ENCODE data around the gene GRAMD1B. TPM values are rescaled to one million over a fixed set of nuclear protein-coding genes. Genes with fewer than 3 reads are reported as not detected.

Gene GRAMD1B
- total and polyA plus RNA-seq, 8 donors, result 1.1 to 4.8 (median 2.2) TPM

- Histone ChIP-seq H3K4me3 (no peak overlapping the region), H3K27me3 (no peaks in the 10 kb centered on the region), H3K27ac (no peak overlapping the region), H3K36me3 (no peaks in the 10 kb centered on the region), H3K4me1 (no peaks in the 10 kb centered on the region), H3K9me3 (no peaks in the 10 kb centered on the region)
- intact Hi-C loops (cut with DNase I), result no loop called here
- ATAC-seq (no peak), DNase-seq (no peak), FAIRE-seq (no peak)
- no peak for TF ChIP-seq CTCF (IDR thresholded peaks at IDR 0.05)
- WGBS, 2 donors, result 56 to 64% methylated on average over 1 of the region's 1 CpG
Measured at GRCh38 chr11:123665306-123665705, 235.2 kb downstream of the GRAMD1B start.

- ATAC-seq (no peak), FAIRE-seq (no peak), DNase-seq (no peak)
- no peak for TF ChIP-seq CTCF (IDR thresholded peaks at IDR 0.05)
- Histone ChIP-seq H3K4me1 (no peaks in the 10 kb centered on the region), H3K9me3 (no peaks in the 10 kb centered on the region), H3K27ac (no peak overlapping the region), H3K27me3 (no peaks in the 10 kb centered on the region), H3K36me3 (no peaks in the 10 kb centered on the region), H3K4me3 (no peak overlapping the region)
- 28 to 46% methylated on average over 1 of the region's 1 CpG for WGBS, 2 donors
- intact Hi-C loops (cut with DNase I), result no loop called here
Measured at GRCh38 chr11:123670081-123670480, 240.0 kb downstream of the GRAMD1B start.

GRCh38 chr11:123671534-123671933 is 241.5 kb downstream of the GRAMD1B start:
- no peaks in the 10 kb centered on the region for H3K27me3 ChIP-seq
- no peak for TF ChIP-seq CTCF (IDR thresholded peaks at IDR 0.05)
- H3K36me3 ChIP-seq, result no peaks in the 10 kb centered on the region
- no peaks in the 10 kb centered on the region for H3K9me3 ChIP-seq
- no peak overlapping the region for H3K27ac ChIP-seq
- ATAC-seq (no peak), FAIRE-seq (no peak), DNase-seq (no peak)
- no peak overlapping the region for H3K4me3 ChIP-seq
- no peaks in the 10 kb centered on the region for H3K4me1 ChIP-seq
- WGBS, 2 donors, result 66 to 70% methylated on average over 9 of the region's 9 CpGs
- intact Hi-C loops (cut with DNase I), result no loop called here

GRCh38 chr11:123672568-123672967 is 242.5 kb downstream of the GRAMD1B start:
- Histone ChIP-seq H3K9me3 (no peaks in the 10 kb centered on the region), H3K27me3 (no peaks in the 10 kb centered on the region), H3K27ac (no peak overlapping the region), H3K36me3 (no peaks in the 10 kb centered on the region), H3K4me1 (no peaks in the 10 kb centered on the region), H3K4me3 (no peak overlapping the region)
- DNase-seq (no peak), FAIRE-seq (no peak), ATAC-seq (no peak)
- intact Hi-C loops (cut with DNase I), result no loop called here
- no peak for TF ChIP-seq CTCF (IDR thresholded peaks at IDR 0.05)
- 76 to 91% methylated on average over 5 of the region's 5 CpGs for WGBS, 2 donors

GRCh38 chr11:123674297-123674696 is 244.2 kb downstream of the GRAMD1B start:
- Histone ChIP-seq H3K4me1 (no peaks in the 10 kb centered on the region), H3K27ac (no peak overlapping the region), H3K27me3 (no peaks in the 10 kb centered on the region), H3K9me3 (no peaks in the 10 kb centered on the region), H3K36me3 (no peaks in the 10 kb centered on the region), H3K4me3 (no peak overlapping the region)
- WGBS, 2 donors, result 46 to 48% methylated on average over 2 of the region's 2 CpGs
- no peak for TF ChIP-seq CTCF (IDR thresholded peaks at IDR 0.05)
- intact Hi-C loops (cut with DNase I), result no loop called here
- DNase-seq (no peak), ATAC-seq (no peak), FAIRE-seq (no peak)

Small RNAs within 50 kb of the gene (microRNA-seq; reads per million reads assigned to microRNA genes)
- 0 reads per million in 2 donors for gene MIR4493

Other genes with a start within 250 kb of the GRAMD1B start
- gene CLMP, start 235.0 kb upstream of the GRAMD1B start, total RNA-seq, result 1 to 10 TPM in 3 of 6 donors, under 1 TPM in 3; 0.46 to 5.5 (median 2.3) TPM
- gene CLMP, start 235.0 kb upstream of the GRAMD1B start, polyA plus RNA-seq, result 1 to 10 TPM in 1 of 2 donors, under 1 TPM in 1; 0.61 to 1.1 TPM
- gene SCN3B, start 224.4 kb downstream of the GRAMD1B start, total RNA-seq, result 1 to 10 TPM in 3 of 6 donors, under 1 TPM in 3; 0.44 to 1.7 (median 0.92) TPM
- gene SCN3B, start 224.4 kb downstream of the GRAMD1B start, polyA plus RNA-seq, result 1 to 10 TPM in 1 of 2 donors, under 1 TPM in 1; 0.87 to 4.5 TPM